Gastrocnemius medialis (tissue), 4 donors: ENCODE measurements around the gene SRCAP. TPM values are rescaled to one million over a fixed set of nuclear protein-coding genes. Genes with fewer than 3 reads are reported as not detected.

Experiments used
- ATAC-seq, 2 donors: fragments of 150-250 bp; one replicate each; pipeline ENCODE4 v1.9.1; 2016
- DNase-seq, 2 donors: peaks; one replicate each; pipeline ENCODE4 v3.0.0-alpha.2; 2019
- H3K27ac ChIP-seq, 4 donors: fragments of 200-600 bp; sonication (generic); 1 replicate in 1 of 4; 2 replicates in 3 of 4; pipeline ENCODE4 v1.5.1; 2016 to 2018; ENCODE audit warnings: mild to moderate bottlenecking in 2 of 4, moderate library complexity in 1 of 4
- H3K27me3 ChIP-seq, 3 donors: fragments of 200-600 bp; sonication (generic) in 2 of 3; 1 replicate in 1 of 3; 2 replicates in 2 of 3; pipeline versions ENCODE4 v1.5.1 to v1.6.0; 2016 to 2019; ENCODE audit warnings: mild to moderate bottlenecking in 1 of 3, moderate library complexity in 1 of 3
- H3K36me3 ChIP-seq, 2 donors: fragments of 200-600 bp; sonication (generic) in 1 of 2; one replicate each; pipeline ENCODE4 v1.5.1; 2017 to 2018
- H3K4me1 ChIP-seq, 2 donors: fragments of 200-600 bp; sonication (generic) in 1 of 2; one replicate each; pipeline ENCODE4 v1.5.1; 2016 to 2017; ENCODE audit warnings: mild to moderate bottlenecking in 2 of 2
- H3K4me3 ChIP-seq, 4 donors: fragments of 200-600 bp; sonication (generic) in 3 of 4; 1 replicate in 1 of 4; 2 replicates in 3 of 4; pipeline ENCODE4 v1.5.1; 2016 to 2019; ENCODE audit warnings: mild to moderate bottlenecking in 2 of 4
- H3K9me3 ChIP-seq, 3 donors: fragments of 200-600 bp; sonication (generic) in 2 of 3; 1 replicate in 1 of 3; 2 replicates in 2 of 3; pipeline ENCODE4 v1.5.1; 2016 to 2019
- CTCF ChIP-seq, 5 experiments: fragments of 450-650 bp in 3 of 5; fragments of 200-600 bp in 2 of 5; sonication (generic) in 2 of 5; IDR thresholded peaks in 4 of 5; conservative IDR thresholded peaks in 1 of 5; 1 replicate in 4 of 5; 2 replicates in 1 of 5; pipeline ENCODE4 v1.5.1; 2016 to 2019; ENCODE audit warnings: antibody characterized with exemption in 5 of 5, mild to moderate bottlenecking in 3 of 5, moderate library complexity in 3 of 5
- POLR2A ChIP-seq, 2 donors: fragments of 450-650 bp; IDR thresholded peaks; one replicate each; pipeline ENCODE4 v1.6.1; 2017; ENCODE audit warnings: antibody characterized with exemption in 2 of 2, mild to moderate bottlenecking in 2 of 2, moderate library complexity in 2 of 2
- in situ Hi-C, 4 donors: fragments of 200-750 bp; cut with MboI; loops; one replicate each; pipeline versions ENCODE4 v1.15.0 to v1.8.0; 2017; ENCODE audit warnings: low sequenced_read_pairs in 4 of 4
- intact Hi-C: fragments of 100-400 bp; cut with DNase I; formaldehyde crosslinking; loops from one replicate; pipeline ENCODE4 v1.15.1; 2023; ENCODE audit warnings: low total_unique reads
- total RNA-seq, 4 donors: library from RNA; depleted of rRNA; stranded (reverse); fragments of >200 nt; gene quantifications; one replicate each; pipeline versions ENCODE4 v1.1.0 to v1.2.3, GENCODE V29; 2016

The SRCAP gene
- total RNA-seq, 4 donors from 2014 or later = 15.3 to 25.5 (median 21.9) TPM

- H3K9me3 ChIP-seq = no peaks in the 10 kb centered on the region
- ATAC-seq (no peak), DNase-seq (no peak)
- peaks cover 0 to 56% of the 10 kb centered on the region in 2 donors for H3K36me3 ChIP-seq
- intact Hi-C loops (no loop called here), in situ Hi-C loops (no loop called here)
- no peaks in the 10 kb centered on the region for H3K27me3 ChIP-seq
- H3K4me1 ChIP-seq = peaks cover 4 to 6% of the 10 kb centered on the region in 2 donors
- no peak overlapping the region for H3K27ac ChIP-seq
- TF ChIP-seq POLR2A (IDR thresholded peaks at IDR 0.05) (no peak), CTCF (IDR thresholded peaks at IDR 0.05 in 4 of 5, conservative IDR thresholded peaks at IDR 0.05 in 1 of 5) (no peak)
- no peak overlapping the region for H3K4me3 ChIP-seq
These were observed 57.2 kb downstream of the SRCAP start for GRCh38 chr16:30755955-30756780.

- ATAC-seq = no peak
- no peak for DNase-seq
- TF ChIP-seq POLR2A (IDR thresholded peaks at IDR 0.05) (no peak), CTCF (IDR thresholded peaks at IDR 0.05 in 4 of 5, conservative IDR thresholded peaks at IDR 0.05 in 1 of 5) (no peak)
- no peaks in the 10 kb centered on the region for H3K9me3 ChIP-seq
- in situ Hi-C loops (no loop called here), intact Hi-C loops (no loop called here)
- H3K36me3 ChIP-seq = peaks cover 0 to 51% of the 10 kb centered on the region in 2 donors
- H3K4me1 ChIP-seq = peaks cover 6 to 11% of the 10 kb centered on the region in 2 donors
- no peaks in the 10 kb centered on the region for H3K27me3 ChIP-seq
- no peak overlapping the region for H3K4me3 ChIP-seq
- no peak overlapping the region for H3K27ac ChIP-seq
These were observed 57.8 kb downstream of the SRCAP start for GRCh38 chr16:30756781-30757100.

- Histone ChIP-seq H3K36me3 (peaks cover 0 to 48% of the 10 kb centered on the region in 2 donors), H3K9me3 (no peaks in the 10 kb centered on the region), H3K4me1 (peaks cover 6 to 11% of the 10 kb centered on the region in 2 donors), H3K4me3 (no peak overlapping the region), H3K27me3 (no peaks in the 10 kb centered on the region), H3K27ac (no peak overlapping the region)
- in situ Hi-C loops (no loop called here), intact Hi-C loops (no loop called here)
- ATAC-seq = no peak
- no peak for DNase-seq
- no peak for TF ChIP-seq POLR2A (IDR thresholded peaks at IDR 0.05)
- no peak for TF ChIP-seq CTCF (IDR thresholded peaks at IDR 0.05 in 4 of 5, conservative IDR thresholded peaks at IDR 0.05 in 1 of 5)
These were observed 58.3 kb downstream of the SRCAP start for GRCh38 chr16:30757316-30757715.

- Histone ChIP-seq H3K27ac (no peak overlapping the region), H3K9me3 (no peaks in the 10 kb centered on the region), H3K27me3 (no peaks in the 10 kb centered on the region), H3K36me3 (peaks cover 0 to 44% of the 10 kb centered on the region in 2 donors), H3K4me3 (no peak overlapping the region), H3K4me1 (peaks cover 18 to 23% of the 10 kb centered on the region in 2 donors)
- DNase-seq (peak in 1 of 2 donors; percentile 16), ATAC-seq (no peak)
- intact Hi-C loops (no loop called here), in situ Hi-C loops (no loop called here)
- TF ChIP-seq POLR2A (IDR thresholded peaks at IDR 0.05) (no peak), CTCF (IDR thresholded peaks at IDR 0.05 in 4 of 5, conservative IDR thresholded peaks at IDR 0.05 in 1 of 5) (no peak)
These were observed 60.1 kb downstream of the SRCAP start for GRCh38 chr16:30758988-30759491.
